Subcutaneous adipose tissue (tissue), 4 donors: ENCODE data around the gene GFM1. TPM values are rescaled to one million over a fixed set of nuclear protein-coding genes. Genes with fewer than 3 reads are reported as not detected.

Experiments used
- CTCF ChIP-seq: fragments of 450-650 bp; IDR thresholded peaks from one replicate; pipeline ENCODE4 v1.5.1; 2016; ENCODE audit warnings: low read depth, mild to moderate bottlenecking, control low read depth, antibody characterized with exemption, moderate library complexity
- small RNA-seq: library from RNA; depleted of rRNA; stranded (forward); fragments of <200 nt; gene quantifications from one replicate; pipeline ENCODE3, GENCODE V24; 2016
- total RNA-seq, 4 donors: library from RNA; depleted of rRNA; stranded (reverse); fragments of >200 nt; gene quantifications; one replicate each; pipeline ENCODE4 v1.1.0, GENCODE V29; 2016

The GFM1 gene
- total RNA-seq, 4 donors from 2014 or later = 34.2 to 62.4 (median 49.0) TPM

- TF ChIP-seq CTCF = no peak
Measured at GRCh38 chr3:158737410-158737809, 93.1 kb downstream of the GFM1 start.

- no peak for TF ChIP-seq CTCF
Measured at GRCh38 chr3:158737976-158738615, 93.8 kb downstream of the GFM1 start.

- no peak for TF ChIP-seq CTCF
Measured at GRCh38 chr3:158738653-158739052, 94.3 kb downstream of the GFM1 start.

- TF ChIP-seq CTCF = no peak
Measured at GRCh38 chr3:158739078-158739477, 94.8 kb downstream of the GFM1 start.

GRCh38 chr3:158739661-158740060 lies 95.3 kb downstream of the GFM1 start:
- TF ChIP-seq CTCF = no peak

Small RNA genes within 50 kb of the gene (small RNA-seq; reads per million reads assigned to genes)
- gene AC025033.1 (not detected), gene AC080013.6 (not detected)

Other genes with a start within 250 kb of the GFM1 start
- 1 to 10 TPM; 4.0 to 6.2 (median 4.5) TPM for gene MLF1, start 73.3 kb upstream of the GFM1 start, total RNA-seq
- gene LXN, start 28.1 kb downstream of the GFM1 start, total RNA-seq = 10 to 100 TPM; 13.2 to 28.0 (median 15.2) TPM
- 10 to 100 TPM in 1 of 4 donors, 1 to 10 TPM in 3; 6.2 to 39.9 (median 8.2) TPM for gene RARRES1, start 87.9 kb downstream of the GFM1 start, total RNA-seq
- 100 to 1,000 TPM in 3 of 4 donors, 10 to 100 TPM in 1; 61.2 to 282 (median 143) TPM for gene MFSD1, start 157.5 kb downstream of the GFM1 start, total RNA-seq